HG02642 (cell line): ENCODE results near the gene CD7.

Experiments
- ATAC-seq: cut with Tn5 transposase; IDR thresholded peaks from one replicate; pipeline ENCODE4 v1.9.1; 2021; ENCODE audit warnings: mild to moderate bottlenecking; ENCODE audit not compliant: unreplicated experiment, poor library complexity

Gene CD7

DNA sequence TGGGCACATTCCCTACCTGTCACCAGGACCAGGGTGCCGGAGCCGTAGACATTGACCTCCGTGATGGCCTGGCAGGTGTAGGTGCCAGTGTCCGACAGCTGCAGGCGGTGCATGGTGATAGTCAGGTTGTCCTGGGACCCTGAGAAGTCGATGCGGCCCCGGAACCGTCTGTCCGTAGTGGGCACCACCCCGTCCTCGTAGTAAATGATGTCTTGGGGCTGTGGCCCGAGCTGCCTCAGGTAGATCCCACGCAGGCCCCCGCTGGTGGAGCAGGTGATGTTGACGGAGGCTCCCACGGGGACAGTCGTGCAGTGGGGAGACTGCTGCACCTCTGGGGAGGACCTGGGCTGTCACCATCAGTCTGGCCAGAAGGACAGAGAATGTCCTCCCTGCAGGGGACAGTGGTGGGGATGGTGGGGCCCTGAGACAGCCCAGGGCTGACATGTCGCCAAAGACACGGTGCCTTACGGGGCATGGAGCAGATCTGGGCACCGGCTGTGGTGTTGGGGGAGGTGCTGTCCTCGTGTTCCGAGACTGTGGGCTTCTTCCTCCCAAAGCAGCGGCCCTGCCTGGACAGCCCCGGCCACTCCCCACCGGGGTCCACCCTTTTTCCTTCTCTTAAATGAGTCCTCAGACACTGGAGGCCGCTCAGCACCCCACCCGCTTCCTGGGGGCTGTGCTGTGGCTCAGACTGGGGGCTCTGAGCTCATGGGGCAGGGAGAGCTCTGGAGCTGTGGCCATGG, 586 bp downstream of the CD7 start:
- no peak for ATAC-seq

GRCh38 chr17:82315703-82316358, 1.6 kb downstream of the CD7 start:
- no peak for ATAC-seq

DNA sequence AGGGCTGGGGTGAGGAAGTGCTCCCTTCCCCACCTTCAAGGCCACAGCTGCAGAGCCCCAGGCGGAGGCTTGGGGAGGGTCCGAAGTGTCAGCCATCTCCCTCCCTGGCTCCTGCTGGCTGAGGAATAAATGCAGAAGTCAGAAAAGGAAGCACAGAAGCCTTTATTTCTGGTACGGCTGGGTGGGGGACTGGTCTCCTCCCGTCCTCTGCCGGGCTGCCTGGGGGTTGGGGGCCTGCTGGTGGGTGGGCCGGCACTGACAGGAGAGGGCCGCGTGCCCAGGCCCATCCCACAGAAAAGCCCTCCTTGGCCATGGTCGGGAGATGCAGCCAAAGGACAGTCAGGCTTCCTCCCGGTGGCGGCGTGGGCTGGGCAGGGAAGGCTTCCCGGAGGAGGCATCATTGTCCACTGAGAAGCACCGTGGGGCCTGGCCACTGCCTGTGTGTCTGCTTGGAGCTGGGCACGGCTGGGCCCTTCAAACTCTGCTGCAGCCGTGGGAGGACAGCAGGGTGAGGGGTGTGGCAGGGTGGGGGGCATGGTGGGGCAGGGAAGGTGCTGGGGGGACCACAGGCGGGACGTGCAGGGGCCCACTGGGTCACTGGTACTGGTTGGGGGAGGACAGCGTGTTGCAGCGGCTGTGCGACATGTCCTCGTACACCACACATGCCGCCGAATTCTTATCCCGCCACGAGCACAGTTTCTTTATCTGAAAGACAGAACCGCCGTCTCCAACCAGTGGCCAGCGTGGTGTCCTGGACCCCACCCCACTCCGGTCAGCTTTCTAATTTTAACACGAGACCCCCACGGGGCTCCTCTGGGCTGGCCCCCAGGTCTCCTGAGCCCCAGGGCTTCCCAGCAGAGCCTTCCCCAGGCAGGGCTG, 2.4 kb downstream of the CD7 start:
- no peak for ATAC-seq

GRCh38 chr17:82314012-82314726, 3.2 kb downstream of the CD7 start:
- ATAC-seq = no peak

DNA sequence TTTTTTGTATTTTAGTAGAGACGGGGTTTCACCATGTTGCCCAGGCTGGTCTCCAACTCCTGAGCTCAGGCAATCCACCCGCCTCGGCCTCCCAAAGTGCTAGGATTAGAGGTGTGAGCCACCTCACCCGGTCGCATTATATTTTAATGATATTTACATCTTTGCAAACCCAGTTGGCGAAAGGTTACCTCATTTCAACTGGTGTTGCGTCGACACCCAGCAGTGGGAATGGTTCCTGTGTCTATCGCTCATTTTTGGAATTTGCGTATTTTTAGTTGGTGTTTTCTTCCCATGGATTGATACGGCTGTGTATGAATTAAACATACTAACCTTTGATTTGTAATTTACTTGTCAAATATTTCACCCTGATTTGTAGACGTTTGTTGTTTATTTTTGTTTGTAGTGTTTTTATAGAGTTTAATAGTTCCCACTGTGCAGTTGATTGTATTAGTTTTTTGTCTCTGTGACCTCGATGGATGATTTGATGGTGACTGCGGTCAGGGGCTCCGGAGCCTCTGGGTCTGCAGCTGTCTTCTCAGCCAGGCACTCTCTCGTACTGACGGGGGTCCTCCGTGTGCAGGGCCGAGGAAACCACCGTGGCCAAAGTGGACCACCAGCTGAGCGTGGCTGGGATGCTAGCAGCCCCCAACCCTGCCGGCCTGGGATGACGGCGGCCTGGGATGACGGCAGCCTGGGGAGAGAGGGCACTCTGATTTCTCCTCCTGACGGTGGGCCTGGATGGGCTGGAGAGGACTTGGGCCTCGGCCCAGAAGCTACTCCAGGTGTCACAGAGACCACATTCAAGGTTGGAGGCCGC, 4.0 kb downstream of the CD7 start:
- ATAC-seq = no peak

- no peak for ATAC-seq
These were observed 5.4 kb downstream of the CD7 start for GRCh38 chr17:82311971-82312370.

GRCh38 chr17:82310877-82311276, 6.5 kb downstream of the CD7 start:
- ATAC-seq = no peak

- no peak for ATAC-seq
These were observed 7.5 kb downstream of the CD7 start for GRCh38 chr17:82309656-82310570.

DNA sequence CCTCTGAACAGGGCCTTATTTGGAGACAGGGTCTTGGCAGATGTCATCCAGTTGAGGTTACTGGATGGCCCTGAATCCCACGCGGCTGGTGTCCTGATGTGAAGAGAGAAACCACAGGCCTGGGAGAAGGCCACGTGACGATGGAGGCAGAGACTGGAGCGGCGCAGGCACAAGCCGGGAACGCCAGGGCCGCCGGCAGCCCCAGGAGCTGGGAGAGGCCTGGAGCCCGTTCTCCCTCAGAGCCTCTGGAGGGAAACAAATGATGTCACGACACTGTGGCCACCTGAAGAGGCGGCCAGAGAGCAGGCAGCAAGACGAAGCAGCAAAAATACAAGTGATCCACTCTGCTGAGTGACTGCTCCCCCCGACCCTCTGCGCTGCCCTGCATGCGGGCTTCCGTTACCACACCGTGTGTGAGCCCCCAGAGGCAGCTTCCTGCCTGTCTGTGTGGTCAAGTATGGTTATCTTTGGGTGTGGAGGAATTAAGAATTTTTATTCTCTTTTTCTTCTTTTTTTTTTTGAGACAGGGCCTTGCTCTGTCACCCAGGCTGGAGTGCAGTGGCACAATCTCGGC, 11.6 kb downstream of the CD7 start:
- no peak for ATAC-seq

DNA sequence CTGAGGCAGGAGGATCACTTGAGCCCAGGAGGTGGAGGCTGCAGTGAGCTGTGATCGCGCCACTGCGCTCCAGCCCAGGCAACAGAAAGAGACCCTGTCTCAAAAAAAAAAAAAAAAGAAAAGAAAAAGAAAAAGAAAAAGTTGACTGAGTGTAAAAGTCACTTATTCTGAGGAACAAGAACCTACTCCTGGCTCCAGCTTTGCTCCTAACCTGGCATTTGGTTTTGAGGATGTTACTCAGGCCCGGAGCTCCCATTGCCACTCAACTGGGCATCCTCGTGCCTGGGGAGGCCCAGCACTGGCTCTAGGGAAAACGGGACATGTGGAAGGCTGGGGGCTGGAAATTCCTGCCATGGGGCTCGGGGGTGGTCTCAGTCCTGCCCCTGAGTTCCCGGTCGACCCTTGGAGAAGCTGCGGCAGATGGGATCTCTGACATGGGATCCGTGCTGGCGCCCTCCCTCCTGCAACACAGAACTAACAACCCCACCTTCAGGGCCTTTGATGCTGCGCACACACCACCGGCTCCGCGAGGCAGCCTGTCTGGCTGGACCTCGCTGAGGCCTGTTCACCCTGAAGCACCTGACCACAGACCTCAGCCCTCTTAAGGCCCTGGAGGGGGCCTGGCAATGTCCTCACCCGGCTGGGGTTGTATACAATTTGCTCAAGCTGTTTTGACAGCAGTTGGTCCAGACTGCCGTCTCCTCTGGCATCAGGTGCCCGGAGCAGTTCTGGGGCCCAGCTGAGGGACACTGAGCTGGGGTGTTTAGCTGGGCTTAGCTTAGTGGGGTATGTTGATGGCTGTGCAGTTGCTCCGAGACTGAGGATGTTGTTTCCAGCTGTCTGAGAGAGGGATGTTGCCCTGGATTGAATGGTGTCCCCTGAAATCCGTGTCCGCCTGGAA, 12.3 kb downstream of the CD7 start:
- ATAC-seq = no peak

DNA sequence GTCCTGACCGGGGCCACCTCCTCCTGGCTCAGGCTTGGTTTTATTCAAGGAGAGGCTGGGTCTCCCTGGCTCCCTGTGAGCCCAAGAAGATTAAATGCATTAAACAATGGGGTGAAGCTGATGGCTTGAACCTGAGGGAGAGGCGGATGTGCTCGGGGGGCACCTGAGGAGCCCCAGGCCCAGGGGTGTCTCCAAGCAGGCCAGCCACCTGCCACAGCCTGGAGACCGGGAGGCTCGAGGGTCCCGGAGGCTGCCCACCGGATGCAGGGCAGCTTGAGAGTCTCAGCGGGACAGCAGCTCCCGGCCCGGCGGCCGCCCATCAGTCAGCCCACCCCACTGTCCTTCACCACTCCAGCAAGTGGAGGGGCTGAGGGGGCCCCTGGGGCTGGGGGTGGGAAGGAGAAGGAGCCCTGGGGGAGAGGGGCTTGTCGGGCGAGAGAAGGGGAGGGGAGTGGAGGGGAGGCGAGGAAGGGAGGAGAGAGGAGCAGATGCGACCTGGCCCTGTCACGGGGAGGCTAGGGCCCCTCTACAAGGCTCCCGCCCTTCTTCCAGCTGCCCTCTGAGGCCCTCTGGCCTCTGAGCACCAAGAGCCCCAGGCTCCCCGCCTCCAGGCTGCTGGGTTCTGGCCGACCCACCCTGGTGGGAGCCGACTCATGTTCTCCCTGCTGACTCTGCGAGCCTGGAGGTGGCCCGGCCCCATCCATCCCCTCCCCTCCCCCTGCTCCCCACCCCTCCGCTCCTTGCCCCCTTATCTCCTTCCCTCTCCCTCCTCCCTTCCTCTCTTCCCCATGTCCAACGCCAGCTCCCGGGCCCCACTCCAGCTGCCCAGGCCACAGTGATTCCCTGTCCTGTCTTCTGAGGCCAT, 13.2 kb downstream of the CD7 start:
- ATAC-seq = no peak

- no peak for ATAC-seq
These were observed 14.1 kb downstream of the CD7 start for GRCh38 chr17:82302991-82303943.

GRCh38 chr17:82302568-82302963, 14.8 kb downstream of the CD7 start:
- no peak for ATAC-seq

DNA sequence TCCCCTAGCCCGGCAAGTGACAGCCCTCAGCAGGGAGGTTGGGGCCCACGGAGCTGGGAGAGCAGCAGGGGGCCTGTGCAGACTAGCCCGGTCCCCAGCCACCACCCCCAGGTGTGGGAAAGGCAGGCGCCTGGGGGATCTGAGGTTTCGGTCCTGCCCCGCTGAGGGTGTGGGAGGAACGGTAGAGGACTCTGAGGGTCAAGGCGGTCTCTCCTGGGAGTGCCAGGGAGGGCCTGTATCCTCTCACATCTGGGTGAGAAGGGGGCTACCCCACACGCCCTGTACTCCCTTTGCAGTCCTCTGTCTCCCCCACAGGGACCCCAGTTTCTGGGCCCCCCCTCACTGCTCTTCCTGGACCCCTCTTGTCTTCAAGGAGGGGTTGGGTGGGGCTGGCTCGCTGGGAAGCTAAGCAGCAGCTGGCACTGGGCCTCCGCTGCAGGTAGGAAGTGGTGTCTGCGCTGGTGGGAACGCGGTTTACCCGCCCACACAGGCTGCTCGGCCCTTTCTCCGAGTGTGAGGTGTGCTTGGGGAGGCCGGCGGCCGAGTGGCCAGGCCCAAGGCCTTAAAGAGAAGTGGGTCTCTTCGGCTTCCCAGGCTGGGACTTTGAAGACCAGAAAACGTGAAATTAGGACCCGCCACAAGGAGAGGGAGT, 15.4 kb downstream of the CD7 start:
- ATAC-seq = no peak
